Body of pancreas (tissue), 4 donors: Measurements from ENCODE around the gene ZNF407. TPM values are rescaled to one million over a fixed set of nuclear protein-coding genes. Genes with fewer than 3 reads are reported as not detected.
A peak's percentile ranks its signal among the peaks of the same experiment; 100 is the strongest.

Experiments used
- ATAC-seq: fragments of 150-250 bp; one replicate; pipeline ENCODE4 v1.9.1; 2016
- DNase-seq, 4 donors: peaks; one replicate each; pipeline ENCODE4 v3.0.0-alpha.2; 2019
- H3K27ac ChIP-seq, 4 donors: fragments of 200-600 bp; sonication (generic); 1 replicate in 3 of 4; 2 replicates in 1 of 4; pipeline versions ENCODE4 v1.5.1 to v1.6.1; 2016 to 2019; ENCODE audit warnings: mild to moderate bottlenecking in 1 of 4, mixed read lengths in 1 of 4, moderate library complexity in 1 of 4
- H3K27me3 ChIP-seq, 2 donors: fragments of 200-600 bp; sonication (generic); one replicate each; pipeline ENCODE4 v1.6.0; 2016; ENCODE audit warnings: mild to moderate bottlenecking in 1 of 2
- H3K36me3 ChIP-seq, 2 donors: fragments of 200-600 bp; sonication (generic); replicated peaks in 1 of 2; 2 replicates each; pipeline ENCODE4 v1.5.1; 2016; ENCODE audit warnings: low read depth in 2 of 2; ENCODE audit not compliant: insufficient read depth in 1 of 2
- H3K4me1 ChIP-seq: fragments of 200-600 bp; sonication (generic); one replicate; pipeline ENCODE4 v1.6.0; 2016
- H3K4me3 ChIP-seq, 2 donors: fragments of 200-600 bp; sonication (generic); 1 replicate in 1 of 2; 2 replicates in 1 of 2; pipeline ENCODE4 v1.5.1; 2016 to 2019
- H3K9me3 ChIP-seq, 3 donors: fragments of 200-600 bp; sonication (generic); 1 replicate in 2 of 3; 2 replicates in 1 of 3; pipeline ENCODE4 v1.5.1; 2016
- POLR2A ChIP-seq, 3 donors: fragments of 450-650 bp; IDR thresholded peaks; one replicate each; pipeline ENCODE4 v1.6.1; 2016; ENCODE audit warnings: antibody characterized with exemption in 3 of 3, mild to moderate bottlenecking in 2 of 3
- WGBS, 2 donors: methylation state at CpG; one replicate each; pipeline ENCODE4 v1.1.5; 2017; 5-methylcytosine and 5-hydroxymethylcytosine counted together
- intact Hi-C: fragments of 100-400 bp; cut with DNase I; formaldehyde crosslinking; loops from one replicate; pipeline ENCODE4 v1.15.1; 2023
- total RNA-seq, 2 donors: library from RNA; depleted of rRNA; stranded (reverse); fragments of >200 nt; gene quantifications; one replicate each; pipeline ENCODE4 v1.1.0, GENCODE V29; 2016
- TF ChIP-seq, protein P1 (sequence below), 7 experiments: fragments of 450-650 bp in 4 of 7; fragments of 200-600 bp in 3 of 7; sonication (generic) in 3 of 7; IDR thresholded peaks; one replicate each; pipeline ENCODE4 v1.5.1; 2016 to 2019; ENCODE audit warnings: antibody characterized with exemption in 7 of 7

ZNF407 gene
- total RNA-seq, 2 donors from 2014 or later = 14.3 to 19.1 TPM

DNA sequence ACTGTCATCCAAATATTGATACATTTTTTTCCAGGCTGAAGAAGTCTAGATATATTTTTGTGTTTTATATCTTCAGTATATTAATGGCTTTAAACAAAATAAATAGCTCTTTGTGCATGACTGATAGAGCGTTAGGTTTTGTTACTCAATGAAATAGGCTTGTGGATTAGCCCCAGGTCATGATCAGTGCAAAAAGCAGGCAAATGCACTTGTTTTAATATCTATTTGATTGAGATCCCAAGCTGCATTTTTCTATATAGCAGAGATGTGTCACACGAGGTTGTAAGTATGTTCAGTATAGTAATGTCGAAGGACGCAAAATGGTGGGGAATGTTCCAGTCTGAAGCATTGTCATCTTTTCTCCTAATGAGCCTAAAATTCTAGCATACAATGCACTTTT is 198.5 kb downstream of the ZNF407 start:
- TF ChIP-seq, protein P1, sequence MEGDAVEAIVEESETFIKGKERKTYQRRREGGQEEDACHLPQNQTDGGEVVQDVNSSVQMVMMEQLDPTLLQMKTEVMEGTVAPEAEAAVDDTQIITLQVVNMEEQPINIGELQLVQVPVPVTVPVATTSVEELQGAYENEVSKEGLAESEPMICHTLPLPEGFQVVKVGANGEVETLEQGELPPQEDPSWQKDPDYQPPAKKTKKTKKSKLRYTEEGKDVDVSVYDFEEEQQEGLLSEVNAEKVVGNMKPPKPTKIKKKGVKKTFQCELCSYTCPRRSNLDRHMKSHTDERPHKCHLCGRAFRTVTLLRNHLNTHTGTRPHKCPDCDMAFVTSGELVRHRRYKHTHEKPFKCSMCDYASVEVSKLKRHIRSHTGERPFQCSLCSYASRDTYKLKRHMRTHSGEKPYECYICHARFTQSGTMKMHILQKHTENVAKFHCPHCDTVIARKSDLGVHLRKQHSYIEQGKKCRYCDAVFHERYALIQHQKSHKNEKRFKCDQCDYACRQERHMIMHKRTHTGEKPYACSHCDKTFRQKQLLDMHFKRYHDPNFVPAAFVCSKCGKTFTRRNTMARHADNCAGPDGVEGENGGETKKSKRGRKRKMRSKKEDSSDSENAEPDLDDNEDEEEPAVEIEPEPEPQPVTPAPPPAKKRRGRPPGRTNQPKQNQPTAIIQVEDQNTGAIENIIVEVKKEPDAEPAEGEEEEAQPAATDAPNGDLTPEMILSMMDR (IDR thresholded peaks at IDR 0.05) = no peak
- no peak for TF ChIP-seq POLR2A (IDR thresholded peaks at IDR 0.05)
- intact Hi-C loops = no loop called here
- no peak for DNase-seq
- Histone ChIP-seq H3K27me3 (no peaks in the 10 kb centered on the region), H3K4me3 (no peak overlapping the region), H3K36me3 (no peaks in the 10 kb centered on the region), H3K9me3 (no peaks in the 10 kb centered on the region), H3K27ac (no peak overlapping the region), H3K4me1 (peaks cover 17% of the 10 kb centered on the region)
- ATAC-seq = no peak
- 84 to 85% methylated on average over 4 of the region's 4 CpGs for WGBS, 2 donors

GRCh38 chr18:74796841-74797576 is 199.3 kb downstream of the ZNF407 start:
- WGBS, 2 donors = 13 to 15% methylated on average over 7 of the region's 7 CpGs
- Histone ChIP-seq H3K27me3 (no peaks in the 10 kb centered on the region), H3K36me3 (no peaks in the 10 kb centered on the region), H3K4me3 (no peak overlapping the region), H3K9me3 (no peaks in the 10 kb centered on the region), H3K4me1 (peaks cover 17% of the 10 kb centered on the region), H3K27ac (peak overlapping the region in 3 of 4 donors; percentile 29 to 58 (median 56))
- TF ChIP-seq, protein P1 (IDR thresholded peaks at IDR 0.05) = no peak
- no peak for TF ChIP-seq POLR2A (IDR thresholded peaks at IDR 0.05)
- DNase-seq = peak in 1 of 4 donors; percentile 6
- intact Hi-C loops = no loop called here
- ATAC-seq = peak; percentile 78

- intact Hi-C loops = no loop called here
- H3K27ac ChIP-seq = peak overlapping the region in 3 of 4 donors; percentile 29 to 58 (median 56)
- no peaks in the 10 kb centered on the region for H3K9me3 ChIP-seq
- 71 to 76% methylated on average over 6 of the region's 6 CpGs for WGBS, 2 donors
- TF ChIP-seq, protein P1 (IDR thresholded peaks at IDR 0.05) = no peak
- TF ChIP-seq POLR2A (IDR thresholded peaks at IDR 0.05) = no peak
- no peaks in the 10 kb centered on the region for H3K36me3 ChIP-seq
- peaks cover 17% of the 10 kb centered on the region for H3K4me1 ChIP-seq
- DNase-seq = no peak
- no peak overlapping the region for H3K4me3 ChIP-seq
- H3K27me3 ChIP-seq = no peaks in the 10 kb centered on the region
- ATAC-seq = no peak
Measured at GRCh38 chr18:74797577-74798151, 200.0 kb downstream of the ZNF407 start.

DNA sequence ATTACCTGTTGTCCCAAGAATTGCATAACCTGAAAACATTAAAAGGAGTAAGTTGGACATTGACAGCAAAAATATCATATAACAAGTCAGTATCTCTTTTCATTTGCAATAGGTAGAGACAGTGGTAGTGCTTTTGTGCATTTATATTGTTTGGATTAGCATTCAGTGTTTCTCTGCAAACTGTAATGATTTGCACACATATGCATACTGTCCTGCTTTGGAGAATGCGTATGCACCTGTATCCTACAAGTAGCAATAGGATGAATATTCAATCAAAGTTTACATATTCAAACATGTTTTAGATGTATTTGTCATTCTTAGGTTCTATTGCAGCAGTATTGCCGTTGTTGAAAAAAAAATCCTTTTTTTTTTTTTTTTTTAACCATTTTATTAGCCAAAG is 201.9 kb downstream of the ZNF407 start:
- Histone ChIP-seq H3K27ac (no peak overlapping the region), H3K9me3 (no peaks in the 10 kb centered on the region), H3K4me3 (no peak overlapping the region), H3K4me1 (peaks cover 25% of the 10 kb centered on the region), H3K36me3 (no peaks in the 10 kb centered on the region), H3K27me3 (no peaks in the 10 kb centered on the region)
- TF ChIP-seq, protein P1 (IDR thresholded peaks at IDR 0.05) = no peak
- TF ChIP-seq POLR2A (IDR thresholded peaks at IDR 0.05) = no peak
- DNase-seq (no peak), ATAC-seq (no peak)
- intact Hi-C loops = no loop called here
- WGBS, 2 donors = 95 to 97% methylated on average over 2 of the region's 2 CpGs
